Activated CD4-positive, alpha-beta memory T cell treated with anti-CD3 and anti-CD28 coated beads, Interleukin-2, amount 10 ng/mL, durations not matched to agents 7 days and 5 days (primary cell): Measurements from ENCODE around the gene GRIN1. TPM values are rescaled to one million over a fixed set of nuclear protein-coding genes. Genes with fewer than 3 reads are reported as not detected.
"Not testable (repeated sequence)": the region's sequence is repeated elsewhere in the genome, so short reads cannot be mapped to it uniquely, and the experiment has no call there.

Source experiments
- CTCF ChIA-PET: fragments of 350-600 bp; sonication (Branson Sonifier 250); formaldehyde crosslinking; loops from one replicate; lab custom pipeline; 2021; ENCODE audit warnings: antibody characterized with exemption, inconsistent platforms; lab: Charles Lee
- POLR2A ChIA-PET: fragments of 350-600 bp; sonication (Branson Sonifier 250); formaldehyde crosslinking; loops from one replicate; lab custom pipeline; 2021; ENCODE audit warnings: antibody characterized with exemption; lab: Charles Lee
- DNase-seq: peaks from one replicate; pipeline ENCODE4 v3.0.0-alpha.2; 2020
- H3K27ac Mint-ChIP-seq: one replicate; pipeline ENCODE4 v1.8.0; 2021; ENCODE audit warnings: mild to moderate bottlenecking, mixed read lengths
- H3K27me3 Mint-ChIP-seq: one replicate; pipeline ENCODE4 v1.8.0; 2021; ENCODE audit warnings: mixed read lengths
- H3K36me3 Mint-ChIP-seq: one replicate; pipeline ENCODE4 v1.8.0; 2021; ENCODE audit warnings: low read depth, mixed read lengths
- H3K4me1 Mint-ChIP-seq: one replicate; pipeline ENCODE4 v1.8.0; 2021; ENCODE audit warnings: mixed read lengths
- H3K4me3 Mint-ChIP-seq: one replicate; pipeline ENCODE4 v1.8.0; 2021; ENCODE audit warnings: mild to moderate bottlenecking, mixed read lengths
- H3K9me3 Mint-ChIP-seq: one replicate; pipeline ENCODE4 v1.8.0; 2021; ENCODE audit warnings: mixed read lengths
- total RNA-seq, 2 experiments: library from RNA; stranded (reverse); gene quantifications; one replicate each; pipeline ENCODE4 v1.2.3, GENCODE V29; 2021

Gene GRIN1
- total RNA-seq, 2 experiments from 2014 or later: 0.40 to 0.43 TPM

DNA sequence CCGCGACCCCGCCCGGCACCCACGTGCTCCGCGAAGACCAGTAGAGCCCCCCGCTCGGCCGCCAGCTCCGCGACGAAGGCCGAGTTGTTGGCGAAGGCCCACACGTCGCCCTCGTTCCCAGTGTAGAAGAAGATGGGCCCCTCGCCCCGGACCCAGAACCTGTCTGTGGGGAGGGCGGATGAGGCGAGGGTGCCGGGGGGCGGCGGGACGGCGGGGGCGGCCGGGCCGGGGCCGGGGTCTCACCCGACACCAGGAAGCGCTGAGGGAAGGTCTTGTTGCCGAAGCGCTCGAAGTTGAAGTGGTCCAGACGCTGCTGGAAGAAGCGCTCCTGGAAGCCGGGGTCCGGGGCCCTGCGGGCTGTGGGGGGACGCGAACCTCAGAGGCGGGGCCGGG, 24.7 kb upstream of the GRIN1 start:
- Mint-ChIP-seq H3K36me3 (peaks cover 8% of the 10 kb centered on the region), H3K27me3 (no peaks in the 10 kb centered on the region), H3K9me3 (no peaks in the 10 kb centered on the region), H3K4me1 (peaks cover 5% of the 10 kb centered on the region), H3K27ac (peak overlapping the region; percentile 56), H3K4me3 (peak overlapping the region; percentile 65)
- ChIA-PET POLR2A (interaction anchor here (1.0 to 7.0 kb wide), 11 partner anchors 14 to 309 kb away, joined by 3 to 39 read pairs (median 5); partner anchors contain the start of genes ANAPC2, CYSRT1, EXD3 and MAN1B1), CTCF (interaction anchor here (0.9 to 1.6 kb wide), 4 partner anchors 15 to 46 kb away, joined by 3 to 9 read pairs (median 4); no protein-coding TSS in a partner anchor)
- peak; percentile 28 for DNase-seq

- POLR2A ChIA-PET: interaction anchor here (0.8 to 7.0 kb wide), 15 partner anchors 10 to 308 kb away, joined by 3 to 39 read pairs (median 4); partner anchors contain the start of genes EXD3, MAN1B1, NOXA1 and TOR4A
- peak; percentile 84 for DNase-seq
- peaks cover 5% of the 10 kb centered on the region for H3K4me1 Mint-ChIP-seq
- peak within 1 kb of the TSS; percentile 69 for H3K4me3 Mint-ChIP-seq
- CTCF ChIA-PET: interaction anchor here (0.5 to 1.7 kb wide), 4 partner anchors 15 to 144 kb away, joined by 3 to 10 read pairs (median 6); no protein-coding TSS in a partner anchor
- H3K36me3 Mint-ChIP-seq: peaks cover 8% of the 10 kb centered on the region
- no peaks in the 10 kb centered on the region for H3K27me3 Mint-ChIP-seq
- peak within 1 kb of the TSS; percentile 56 for H3K27ac Mint-ChIP-seq
- H3K9me3 Mint-ChIP-seq: no peaks in the 10 kb centered on the region
Measured at GRCh38 chr9:137114613-137115393, 24.2 kb upstream of the GRIN1 start, which contains the start of gene DPP7. Gene DPP7 (minus strand): TSS chr9:137114733. CDS start chr9:137114713, 20 bp downstream.

DNA sequence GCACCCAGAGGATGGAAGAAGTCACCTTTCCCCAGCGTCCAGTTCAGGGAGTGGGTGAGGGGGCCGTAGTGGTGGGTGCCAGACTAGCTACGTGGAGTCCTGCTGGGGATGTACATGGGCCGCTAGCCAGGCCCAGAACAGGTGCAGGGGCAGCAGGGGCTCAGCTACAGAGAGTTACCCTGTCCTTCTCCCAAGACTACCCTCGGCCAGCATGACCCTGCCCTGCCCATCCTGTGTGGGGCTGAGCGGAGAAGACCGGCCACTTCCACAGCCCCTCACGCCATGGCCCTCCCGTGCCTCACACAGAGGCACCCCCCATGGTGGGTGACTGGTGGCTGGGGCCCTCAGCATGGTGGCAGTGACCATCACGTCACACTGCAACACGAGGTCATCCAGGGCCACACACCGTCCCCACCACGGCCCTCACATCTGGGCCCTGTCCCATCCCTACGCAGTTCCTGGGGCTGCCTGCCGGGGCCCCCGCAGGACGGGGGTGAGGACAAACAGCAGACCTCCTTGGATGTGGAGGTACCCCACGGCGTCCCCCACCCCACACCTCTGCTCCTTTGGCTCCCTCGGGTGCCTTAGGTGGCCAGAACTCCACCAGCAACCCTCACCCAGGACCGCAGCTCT, 23.4 kb upstream of the GRIN1 start:
- ChIA-PET CTCF (interaction anchor here (0.5 to 1.7 kb wide), 3 partner anchors 20 to 143 kb away, joined by 3 to 10 read pairs (median 9); no protein-coding TSS in a partner anchor), POLR2A (interaction anchor here (0.8 to 7.0 kb wide), 14 partner anchors 10 to 308 kb away, joined by 3 to 39 read pairs (median 4); partner anchors contain the start of genes EXD3, MAN1B1, NOXA1 and TOR4A)
- H3K9me3 Mint-ChIP-seq: no peaks in the 10 kb centered on the region
- no peak overlapping the region for H3K27ac Mint-ChIP-seq
- H3K4me1 Mint-ChIP-seq: peaks cover 5% of the 10 kb centered on the region
- no peak overlapping the region for H3K4me3 Mint-ChIP-seq
- no peaks in the 10 kb centered on the region for H3K27me3 Mint-ChIP-seq
- no peak for DNase-seq
- peaks cover 8% of the 10 kb centered on the region for H3K36me3 Mint-ChIP-seq

- no peak overlapping the region for H3K4me3 Mint-ChIP-seq
- no peaks in the 10 kb centered on the region for H3K27me3 Mint-ChIP-seq
- ChIA-PET POLR2A (interaction anchor here (1.1 to 7.0 kb wide), 6 partner anchors 11 to 125 kb away, joined by 3 to 39 read pairs (median 6); partner anchors contain the start of gene TUBB4B), CTCF (interaction anchor here (1.4 to 1.7 kb wide), 2 partner anchors 20 to 121 kb away, joined by 9 to 10 read pairs; no protein-coding TSS in a partner anchor)
- peaks cover 5% of the 10 kb centered on the region for H3K4me1 Mint-ChIP-seq
- DNase-seq: no peak
- H3K27ac Mint-ChIP-seq: no peak overlapping the region
- no peaks in the 10 kb centered on the region for H3K9me3 Mint-ChIP-seq
- peaks cover 5% of the 10 kb centered on the region for H3K36me3 Mint-ChIP-seq
Measured at GRCh38 chr9:137116027-137116507, 22.9 kb upstream of the GRIN1 start.

GRCh38 chr9:137116728-137117127, 22.2 kb upstream of the GRIN1 start:
- H3K36me3 Mint-ChIP-seq: peaks cover 2% of the 10 kb centered on the region
- no peak overlapping the region for H3K4me3 Mint-ChIP-seq

GRCh38 chr9:137117269-137117731, 21.7 kb upstream of the GRIN1 start:
- ChIA-PET POLR2A (interaction anchor here (0.9 to 7.0 kb wide), 2 partner anchors 124 to 125 kb away, joined by 3 to 39 read pairs; partner anchors contain the start of gene TUBB4B), CTCF (interaction anchor here (0.6 to 0.9 kb wide), 2 partner anchors 13 to 119 kb away, joined by 3 to 4 read pairs; no protein-coding TSS in a partner anchor)
- Mint-ChIP-seq H3K4me3 (no peak overlapping the region), H3K27me3 (no peaks in the 10 kb centered on the region), H3K9me3 (no peaks in the 10 kb centered on the region), H3K27ac (no peak overlapping the region), H3K4me1 (peaks cover 8% of the 10 kb centered on the region), H3K36me3 (peaks cover 2% of the 10 kb centered on the region)
- no peak for DNase-seq

More at GRCh38 chr9:137116728-137117127, 22.2 kb upstream of the GRIN1 start:
- Mint-ChIP-seq H3K27ac (no peak overlapping the region), H3K4me1 (peaks cover 5% of the 10 kb centered on the region), H3K27me3 (no peaks in the 10 kb centered on the region), H3K9me3 (no peaks in the 10 kb centered on the region)
- DNase-seq: no peak
- CTCF ChIA-PET: interaction anchor here (0.6 kb wide), 1 partner anchor 13 kb away, joined by 3 read pairs; no protein-coding TSS in a partner anchor
- POLR2A ChIA-PET: interaction anchor here (7.0 kb wide), 1 partner anchor 124 kb away, joined by 39 read pairs; the partner anchor contains the start of gene TUBB4B

DNA sequence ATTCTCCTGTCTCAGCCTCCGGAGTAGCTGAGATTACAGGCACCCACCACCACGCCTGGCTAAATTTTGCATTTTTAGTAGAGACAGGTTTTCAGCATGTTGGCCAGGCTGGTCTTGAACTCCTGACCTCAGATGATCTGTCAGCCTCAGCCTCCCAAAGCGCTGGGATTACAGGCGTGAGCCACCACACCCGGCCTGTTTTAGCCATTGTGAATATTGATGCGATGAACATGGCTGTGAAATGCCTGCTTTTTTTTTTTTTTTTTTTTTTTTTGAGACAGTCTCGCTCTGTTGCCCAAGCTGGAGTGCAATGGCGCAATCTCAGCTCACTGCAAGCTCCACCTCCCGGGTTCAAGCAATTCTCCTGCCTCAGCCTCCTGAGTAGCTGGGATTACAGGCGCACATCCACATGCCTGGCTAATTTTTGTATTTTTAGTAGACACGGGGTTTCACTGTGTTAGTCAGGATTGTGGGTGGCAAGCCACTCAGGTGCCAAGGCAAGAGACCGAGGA, 20.8 kb upstream of the GRIN1 start:
- H3K36me3 Mint-ChIP-seq, H3K27me3 Mint-ChIP-seq, DNase-seq, H3K4me3 Mint-ChIP-seq, H3K9me3 Mint-ChIP-seq, H3K27ac Mint-ChIP-seq: not testable (repeated sequence)
- ChIA-PET CTCF (interaction anchor here (0.7 to 2.8 kb wide), 8 partner anchors 17 to 121 kb away, joined by 3 to 16 read pairs (median 4); partner anchors contain the start of genes MAN1B1 and RNF224), POLR2A (interaction anchor here (0.9 to 2.4 kb wide), 2 partner anchors 122 to 124 kb away, joined by 3 to 9 read pairs; partner anchors contain the start of gene TUBB4B)
- H3K4me1 Mint-ChIP-seq: peaks cover 10% of the 10 kb centered on the region

DNA sequence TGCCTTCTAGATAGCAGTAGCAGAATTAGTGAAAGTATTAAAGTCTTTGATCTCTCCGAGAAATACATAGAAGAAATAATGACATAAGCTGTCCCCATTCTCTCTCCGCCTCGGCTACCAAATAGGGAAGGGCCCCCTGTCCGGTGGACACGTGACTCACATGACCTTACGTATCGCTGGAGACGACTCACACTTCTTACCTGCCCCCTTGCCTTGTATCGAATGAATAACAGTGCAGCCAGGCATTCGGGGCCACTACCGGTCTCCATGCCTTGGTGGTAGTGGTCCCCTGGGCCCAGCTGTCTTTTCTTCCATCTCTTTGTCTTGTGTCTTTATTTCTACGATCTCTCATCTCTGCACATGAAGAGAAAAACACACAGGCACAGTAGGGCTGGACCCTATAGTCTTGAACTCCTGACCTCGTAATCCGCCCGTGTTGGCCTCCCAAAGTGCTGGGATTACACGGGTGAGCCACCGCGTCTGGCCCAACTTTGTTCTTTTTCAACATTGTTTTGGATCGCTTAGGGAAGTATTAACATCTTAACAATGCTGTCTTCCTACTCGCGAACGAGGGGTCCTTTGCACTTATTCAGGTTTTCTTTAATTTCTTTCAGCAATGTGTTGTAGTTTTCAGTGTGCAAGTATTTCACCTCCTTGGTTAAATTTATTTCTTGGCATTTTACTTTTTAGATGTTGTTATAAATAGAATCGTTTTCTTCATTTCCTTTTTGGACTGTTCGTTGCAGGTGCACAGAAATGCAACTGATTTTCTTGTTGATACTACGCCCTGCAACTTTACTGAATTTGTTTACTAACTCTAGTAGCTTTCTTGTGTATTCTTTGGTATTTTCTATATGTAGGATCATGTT, 16.8 kb upstream of the GRIN1 start:
- H3K4me3 Mint-ChIP-seq, H3K27me3 Mint-ChIP-seq, H3K9me3 Mint-ChIP-seq, POLR2A ChIA-PET, H3K36me3 Mint-ChIP-seq, H3K27ac Mint-ChIP-seq, DNase-seq: not testable (repeated sequence)
- CTCF ChIA-PET: interaction anchor here (1.0 to 2.2 kb wide), 4 partner anchors 55 to 115 kb away, joined by 3 to 15 read pairs (median 4); no protein-coding TSS in a partner anchor
- peaks cover 20% of the 10 kb centered on the region for H3K4me1 Mint-ChIP-seq

DNA sequence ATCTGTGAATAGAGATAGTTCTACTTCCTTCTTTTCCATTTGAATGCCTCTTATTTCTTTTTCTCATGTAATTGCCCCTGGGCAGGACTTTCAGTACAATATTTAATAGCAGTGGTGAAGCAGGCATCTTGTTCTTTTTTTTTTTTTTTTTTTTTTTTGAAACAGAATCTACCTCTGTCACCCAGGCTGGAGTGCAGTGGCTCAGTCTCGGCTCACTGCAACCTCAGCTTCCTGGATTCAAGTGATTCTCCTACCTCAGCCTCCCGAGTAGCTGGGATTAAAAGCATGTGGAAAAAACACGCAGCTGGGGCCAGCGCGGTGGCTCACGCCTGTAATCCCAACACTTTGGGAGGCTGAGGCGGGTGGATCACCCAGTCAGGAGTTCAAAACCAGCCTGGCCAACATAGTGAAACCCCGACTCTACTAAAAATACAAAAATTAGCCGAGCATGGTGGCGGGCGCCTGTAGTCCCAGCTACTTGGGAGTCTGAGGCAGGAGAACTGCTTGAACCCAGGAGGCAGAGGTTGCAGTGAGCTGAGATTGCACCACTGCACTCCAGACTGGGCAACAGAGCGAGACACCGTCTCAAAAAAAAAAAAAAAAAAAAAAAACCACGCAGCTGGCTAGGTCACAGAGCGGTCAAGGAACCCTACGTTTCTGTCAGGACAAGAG, 16.0 kb upstream of the GRIN1 start:
- H3K27me3 Mint-ChIP-seq, H3K4me3 Mint-ChIP-seq, DNase-seq, H3K27ac Mint-ChIP-seq, H3K36me3 Mint-ChIP-seq, H3K9me3 Mint-ChIP-seq, POLR2A ChIA-PET: not testable (repeated sequence)
- CTCF ChIA-PET: interaction anchor here (0.6 to 2.2 kb wide), 7 partner anchors 54 to 114 kb away, joined by 3 to 15 read pairs (median 5); partner anchors contain the start of genes CYSRT1 and TPRN
- H3K4me1 Mint-ChIP-seq: peaks cover 27% of the 10 kb centered on the region

- H3K36me3 Mint-ChIP-seq: no peaks in the 10 kb centered on the region
- H3K27me3 Mint-ChIP-seq: no peaks in the 10 kb centered on the region
- H3K9me3 Mint-ChIP-seq: no peaks in the 10 kb centered on the region
- no peak overlapping the region for H3K4me3 Mint-ChIP-seq
- CTCF ChIA-PET: interaction anchor here (0.6 to 2.2 kb wide), 6 partner anchors 27 to 114 kb away, joined by 3 to 15 read pairs (median 4); partner anchors contain the start of genes CYSRT1 and TPRN
- H3K4me1 Mint-ChIP-seq: peaks cover 32% of the 10 kb centered on the region
- POLR2A ChIA-PET: no interaction called here
- DNase-seq: no peak
- H3K27ac Mint-ChIP-seq: no peak overlapping the region
Measured at GRCh38 chr9:137123468-137123837, 15.5 kb upstream of the GRIN1 start.
